Glutamatergic neuron (in vitro differentiated cells): ENCODE measurements around the gene ZPR1. TPM values are rescaled to one million over a fixed set of nuclear protein-coding genes. Genes with fewer than 3 reads are reported as not detected.
"Not testable (repeated sequence)": the region's sequence is repeated elsewhere in the genome, so short reads cannot be mapped to it uniquely, and the experiment has no call there.

Experiments
- DNase-seq: peaks from one replicate; pipeline ENCODE4 v3.0.0; 2022
- H3K27ac Mint-ChIP-seq: one replicate; pipeline ENCODE4 v1.8.0; 2020; ENCODE audit warnings: mild to moderate bottlenecking, mixed read lengths, inconsistent platforms; ENCODE audit not compliant: unreplicated experiment
- H3K27me3 Mint-ChIP-seq: one replicate; pipeline ENCODE4 v1.8.0; 2020; ENCODE audit warnings: mild to moderate bottlenecking, moderate library complexity, mixed read lengths, inconsistent platforms; ENCODE audit not compliant: unreplicated experiment
- H3K36me3 Mint-ChIP-seq: one replicate; pipeline ENCODE4 v1.8.0; 2020; ENCODE audit warnings: mild to moderate bottlenecking, mixed read lengths, inconsistent platforms; ENCODE audit not compliant: unreplicated experiment
- H3K4me1 Mint-ChIP-seq: one replicate; pipeline ENCODE4 v1.8.0; 2020; ENCODE audit warnings: mild to moderate bottlenecking, low read depth, mixed read lengths, inconsistent platforms; ENCODE audit not compliant: unreplicated experiment
- H3K4me3 Mint-ChIP-seq: one replicate; pipeline ENCODE4 v1.8.0; 2020; ENCODE audit warnings: mild to moderate bottlenecking, mixed read lengths, inconsistent platforms; ENCODE audit not compliant: unreplicated experiment
- H3K9me3 Mint-ChIP-seq: one replicate; pipeline ENCODE4 v1.8.0; 2020; ENCODE audit warnings: mild to moderate bottlenecking, moderate library complexity, mixed read lengths, inconsistent platforms; ENCODE audit not compliant: unreplicated experiment
- long read RNA-seq: library from polyadenylated mRNA; unstranded; transcript quantifications from one replicate; pipeline ENCODE4 v2.0.0, GENCODE V29; 2020; ENCODE audit not compliant: unreplicated experiment
- total RNA-seq: library from RNA; stranded (reverse); fragmentation: NEBNext Ultra II Directional; extraction: Animal tissue kit (Norgen Biotek cat#: 25700); gene quantifications from one replicate; pipeline ENCODE4 v1.2.1, GENCODE V29; 2021; ENCODE audit not compliant: unreplicated experiment
- TF ChIP-seq, protein P1 (sequence below): fragments of 200-600 bp; sonication (generic); IDR thresholded peaks from one replicate; pipeline ENCODE4 v1.5.0; 2021; ENCODE audit not compliant: partially characterized antibody, unreplicated experiment

The ZPR1 gene, protein sequence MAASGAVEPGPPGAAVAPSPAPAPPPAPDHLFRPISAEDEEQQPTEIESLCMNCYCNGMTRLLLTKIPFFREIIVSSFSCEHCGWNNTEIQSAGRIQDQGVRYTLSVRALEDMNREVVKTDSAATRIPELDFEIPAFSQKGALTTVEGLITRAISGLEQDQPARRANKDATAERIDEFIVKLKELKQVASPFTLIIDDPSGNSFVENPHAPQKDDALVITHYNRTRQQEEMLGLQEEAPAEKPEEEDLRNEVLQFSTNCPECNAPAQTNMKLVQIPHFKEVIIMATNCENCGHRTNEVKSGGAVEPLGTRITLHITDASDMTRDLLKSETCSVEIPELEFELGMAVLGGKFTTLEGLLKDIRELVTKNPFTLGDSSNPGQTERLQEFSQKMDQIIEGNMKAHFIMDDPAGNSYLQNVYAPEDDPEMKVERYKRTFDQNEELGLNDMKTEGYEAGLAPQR
- 61.9 TPM for total RNA-seq
- long read RNA-seq, full-length matches to known transcripts = 49 of 59 reads
- long read RNA-seq, partial matches to known transcripts = 2 of 59 reads
- long read RNA-seq, other reads (novel, unspliced or antisense) = 8 of 59 reads

DNA sequence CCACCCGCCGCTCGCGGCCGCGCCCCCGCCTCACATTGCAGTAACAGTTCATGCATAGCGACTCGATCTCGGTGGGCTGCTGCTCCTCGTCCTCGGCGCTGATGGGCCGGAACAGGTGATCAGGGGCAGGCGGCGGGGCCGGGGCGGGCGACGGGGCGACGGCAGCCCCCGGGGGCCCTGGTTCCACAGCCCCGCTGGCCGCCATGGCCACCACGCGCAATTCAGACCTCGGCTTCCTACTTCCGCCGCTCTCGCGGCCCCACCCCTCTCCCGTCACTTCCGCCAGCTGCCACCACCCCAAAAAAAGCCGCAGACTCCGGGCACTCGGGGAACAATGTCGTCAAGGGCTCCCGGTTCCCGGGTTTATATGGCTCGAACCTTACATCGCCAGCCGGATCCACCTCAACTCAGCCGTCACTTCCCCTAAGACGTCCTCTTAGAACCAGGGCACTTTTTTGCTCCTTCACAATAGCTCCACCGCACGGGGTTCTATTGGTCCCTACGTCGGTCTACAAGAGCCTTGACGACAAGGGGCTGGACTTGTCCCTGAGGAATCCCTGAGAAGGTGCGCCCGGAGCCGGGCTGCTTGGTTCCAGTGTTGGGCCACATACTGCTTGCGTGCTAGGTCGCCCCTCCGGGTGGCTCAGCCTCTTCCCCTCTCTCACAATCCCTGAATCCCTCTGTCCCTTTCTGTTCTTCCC, at the start of gene ZPR1:
ZPR1 (minus strand) TSS at position 238 of the 701 bp plus-strand sequence; CDS start at position 205, 33 bp downstream.
- Mint-ChIP-seq H3K27me3 (peaks cover 12% of the 10 kb centered on the region), H3K36me3 (no peaks in the 10 kb centered on the region), H3K4me1 (peaks cover 10% of the 10 kb centered on the region), H3K27ac (peak within 1 kb of the TSS; percentile 97), H3K4me3 (peak within 1 kb of the TSS; percentile 87), H3K9me3 (peaks cover 3% of the 10 kb centered on the region)
- TF ChIP-seq, protein P1, sequence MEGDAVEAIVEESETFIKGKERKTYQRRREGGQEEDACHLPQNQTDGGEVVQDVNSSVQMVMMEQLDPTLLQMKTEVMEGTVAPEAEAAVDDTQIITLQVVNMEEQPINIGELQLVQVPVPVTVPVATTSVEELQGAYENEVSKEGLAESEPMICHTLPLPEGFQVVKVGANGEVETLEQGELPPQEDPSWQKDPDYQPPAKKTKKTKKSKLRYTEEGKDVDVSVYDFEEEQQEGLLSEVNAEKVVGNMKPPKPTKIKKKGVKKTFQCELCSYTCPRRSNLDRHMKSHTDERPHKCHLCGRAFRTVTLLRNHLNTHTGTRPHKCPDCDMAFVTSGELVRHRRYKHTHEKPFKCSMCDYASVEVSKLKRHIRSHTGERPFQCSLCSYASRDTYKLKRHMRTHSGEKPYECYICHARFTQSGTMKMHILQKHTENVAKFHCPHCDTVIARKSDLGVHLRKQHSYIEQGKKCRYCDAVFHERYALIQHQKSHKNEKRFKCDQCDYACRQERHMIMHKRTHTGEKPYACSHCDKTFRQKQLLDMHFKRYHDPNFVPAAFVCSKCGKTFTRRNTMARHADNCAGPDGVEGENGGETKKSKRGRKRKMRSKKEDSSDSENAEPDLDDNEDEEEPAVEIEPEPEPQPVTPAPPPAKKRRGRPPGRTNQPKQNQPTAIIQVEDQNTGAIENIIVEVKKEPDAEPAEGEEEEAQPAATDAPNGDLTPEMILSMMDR = no peak
- peak; percentile 82 for DNase-seq

DNA sequence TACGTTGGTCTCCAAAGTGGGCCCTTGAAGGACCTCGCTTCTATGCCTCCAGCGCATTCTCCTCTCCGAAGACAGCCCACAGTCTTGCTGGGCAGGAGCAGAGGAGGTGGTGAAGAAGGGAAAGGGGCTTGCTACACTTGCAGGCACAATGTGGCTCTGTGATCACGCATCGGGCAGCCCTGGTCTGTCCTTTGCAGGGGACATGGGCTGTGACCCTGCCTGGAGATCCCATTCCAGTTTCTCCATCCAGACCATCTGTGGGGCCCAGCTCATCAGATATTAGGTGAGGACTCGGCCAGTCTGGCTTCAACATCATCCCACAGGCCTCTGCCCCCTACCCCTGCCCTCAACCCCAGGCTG, 48.8 kb upstream of the ZPR1 start:
- Mint-ChIP-seq H3K36me3 (no peaks in the 10 kb centered on the region), H3K4me3 (no peak overlapping the region)

GRCh38 chr11:116835791-116836631, 48.2 kb upstream of the ZPR1 start:
- Mint-ChIP-seq H3K4me3 (peak overlapping the region; percentile 34), H3K27ac (no peak overlapping the region), H3K27me3 (peaks cover 3% of the 10 kb centered on the region), H3K36me3 (no peaks in the 10 kb centered on the region), H3K9me3 (peaks cover 4% of the 10 kb centered on the region), H3K4me1 (no peaks in the 10 kb centered on the region)
- DNase-seq = peak; percentile 82
- TF ChIP-seq, protein P1 = no peak

More for the DNA sequence above, 48.8 kb upstream of the ZPR1 start:
- Mint-ChIP-seq H3K9me3 (peaks cover 4% of the 10 kb centered on the region), H3K27ac (no peak overlapping the region), H3K27me3 (peaks cover 3% of the 10 kb centered on the region), H3K4me1 (no peaks in the 10 kb centered on the region)
- no peak for DNase-seq
- TF ChIP-seq, protein P1 = no peak

DNA sequence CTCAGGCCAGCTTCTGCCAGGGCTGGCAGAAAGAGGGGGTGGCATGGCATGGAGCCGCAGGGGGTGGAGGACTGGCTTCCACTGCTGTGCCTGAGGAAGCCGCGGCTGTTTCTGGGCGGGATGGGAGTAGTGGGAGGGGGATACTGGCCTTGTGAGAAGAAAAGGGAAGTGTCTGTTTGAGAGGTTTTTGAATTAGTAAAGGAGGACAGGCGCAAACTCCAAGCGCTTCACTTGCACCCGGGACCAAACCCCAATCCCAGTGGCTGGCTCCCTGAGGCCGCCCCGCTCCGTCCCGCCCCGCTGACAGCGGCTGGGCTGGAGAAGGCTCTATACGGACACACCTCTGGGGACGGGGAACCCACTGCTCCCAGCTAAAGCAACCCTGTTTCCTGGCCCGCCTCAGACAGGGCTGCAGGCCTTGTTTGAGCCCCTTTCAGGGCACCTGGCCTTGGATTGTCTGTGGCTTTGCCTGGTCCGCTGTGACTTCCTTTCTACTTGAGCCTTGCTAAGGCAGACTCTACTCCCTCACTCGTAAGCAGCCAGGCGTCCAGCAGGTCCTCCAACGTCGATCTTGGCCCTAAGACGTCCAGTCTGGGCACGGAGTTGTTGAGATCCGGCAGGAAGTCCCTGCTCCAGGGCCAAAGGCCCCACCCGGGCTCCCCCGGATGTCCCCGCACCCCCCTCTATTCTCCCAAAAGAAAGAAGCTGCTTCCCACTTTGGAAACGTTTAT, 47.4 kb upstream of the ZPR1 start:
- DNase-seq = no peak
- no peak overlapping the region for H3K4me3 Mint-ChIP-seq
- no peak overlapping the region for H3K27ac Mint-ChIP-seq
- peaks cover 4% of the 10 kb centered on the region for H3K9me3 Mint-ChIP-seq
- TF ChIP-seq, protein P1 = no peak
- H3K27me3 Mint-ChIP-seq = peaks cover 3% of the 10 kb centered on the region
- no peaks in the 10 kb centered on the region for H3K36me3 Mint-ChIP-seq
- H3K4me1 Mint-ChIP-seq = no peaks in the 10 kb centered on the region

DNA sequence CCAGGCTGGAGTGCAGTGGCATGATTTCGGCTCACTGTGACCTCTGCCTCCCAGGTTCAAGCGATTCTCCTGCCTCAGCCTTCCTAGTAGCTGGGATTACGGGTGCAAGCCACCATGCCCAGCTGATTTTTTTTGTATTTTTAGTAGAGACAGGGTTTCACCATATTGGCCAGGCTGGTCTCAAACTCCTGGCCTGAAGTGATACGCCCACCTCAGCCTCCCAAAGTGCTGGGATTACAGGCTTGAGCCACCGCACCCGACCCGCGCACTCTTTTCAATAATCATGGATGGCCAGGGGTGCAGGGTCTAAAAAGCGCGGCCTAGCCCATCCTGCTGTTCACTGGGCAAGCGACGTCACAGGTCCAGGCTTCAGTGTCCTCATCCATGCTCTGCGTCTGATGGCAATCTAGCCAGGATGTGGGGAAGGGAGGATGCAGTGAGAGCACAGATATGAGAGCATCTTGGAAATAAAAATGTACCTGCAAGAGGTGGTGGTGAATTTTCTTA, 46.8 kb upstream of the ZPR1 start:
- not testable (repeated sequence) for H3K9me3 Mint-ChIP-seq, H3K4me1 Mint-ChIP-seq, H3K36me3 Mint-ChIP-seq, H3K27me3 Mint-ChIP-seq, H3K27ac Mint-ChIP-seq, H3K4me3 Mint-ChIP-seq, DNase-seq
